SK-N-SH treated with all-trans-retinoic acid at 6 μM for 48 hours (cell line): ENCODE measurements around the gene PPP1R1A.

Experiments
- ATAC-seq: fragments of 200-7000 bp; cut with Tn5 transposase; 3 replicates; pipeline ENCODE4 v1.9.1; 2020; ENCODE audit warnings: mild to moderate bottlenecking, moderate library complexity
- ARNTL ChIP-seq: fragments of 450-650 bp; formaldehyde crosslinking; IDR thresholded peaks from 2 replicates; pipeline ENCODE4 v1.5.0; 2020; ENCODE audit warnings: low read depth, mild to moderate bottlenecking, moderate library complexity, borderline replicate concordance
- BACH2 ChIP-seq: fragments of 250-450 bp; sonication (Bioruptor Pico); IDR thresholded peaks from 2 replicates; pipeline ENCODE4 v1.9.0; 2021; ENCODE audit warnings: mild to moderate bottlenecking, borderline replicate concordance
- CREB5 ChIP-seq: fragments of 250-450 bp; sonication (Bioruptor Pico); IDR thresholded peaks from 2 replicates; pipeline ENCODE4 v1.5.1; 2020; ENCODE audit warnings: low read depth, mild to moderate bottlenecking, moderate library complexity
- ESRRG ChIP-seq: fragments of 250-450 bp; sonication (Bioruptor Pico); IDR thresholded peaks from 2 replicates; pipeline ENCODE4 v1.6.1; 2021; ENCODE audit warnings: mild to moderate bottlenecking
- GLIS3 ChIP-seq: fragments of 250-450 bp; sonication (Bioruptor Pico); IDR thresholded peaks from 2 replicates; pipeline ENCODE4 v1.5.0; 2020; ENCODE audit warnings: mild to moderate bottlenecking, moderate library complexity
- ISL1 ChIP-seq: fragments of 250-450 bp; sonication (Bioruptor Pico); IDR thresholded peaks from 2 replicates; pipeline ENCODE4 v2.1.2; 2022; ENCODE audit warnings: mild to moderate bottlenecking, moderate library complexity
- OSR1 ChIP-seq: fragments of 250-450 bp; sonication (Bioruptor Pico); IDR thresholded peaks from 2 replicates; pipeline ENCODE4 v1.8.0; 2022; ENCODE audit warnings: moderate library complexity, mild to moderate bottlenecking, inconsistent platforms
- PATZ1 ChIP-seq: fragments of 250-450 bp; sonication (Bioruptor Pico); IDR thresholded peaks from 2 replicates; pipeline ENCODE4 v1.8.0; 2020; ENCODE audit warnings: mild to moderate bottlenecking, moderate library complexity, borderline replicate concordance
- POU6F1 ChIP-seq: fragments of 250-450 bp; sonication (Bioruptor Pico); IDR thresholded peaks from 2 replicates; pipeline ENCODE4 v1.8.0; 2021; ENCODE audit warnings: low read depth, mild to moderate bottlenecking, moderate library complexity, borderline replicate concordance
- RARB ChIP-seq: fragments of 250-450 bp; sonication (Bioruptor Pico); IDR thresholded peaks from 2 replicates; pipeline ENCODE4 v1.8.0; 2021; ENCODE audit warnings: mild to moderate bottlenecking, moderate library complexity
- SNAI2 ChIP-seq: fragments of 250-450 bp; sonication (Bioruptor Pico); IDR thresholded peaks from 2 replicates; pipeline ENCODE4 v1.5.0; 2020; ENCODE audit warnings: mild to moderate bottlenecking, moderate library complexity
- TCF4 ChIP-seq: fragments of 250-450 bp; sonication (Bioruptor Pico); IDR thresholded peaks from 2 replicates; pipeline ENCODE4 v1.8.0; 2021; ENCODE audit warnings: mild to moderate bottlenecking, moderate library complexity, borderline replicate concordance
- TSHZ2 ChIP-seq: fragments of 250-450 bp; sonication (Bioruptor Pico); IDR thresholded peaks from 2 replicates; pipeline ENCODE4 v1.5.0; 2020; ENCODE audit warnings: mild to moderate bottlenecking, moderate library complexity
- ZC3H10 ChIP-seq: fragments of 250-450 bp; sonication (Bioruptor Pico); IDR thresholded peaks from 2 replicates; pipeline ENCODE4 v1.5.1; 2021; ENCODE audit warnings: mild to moderate bottlenecking, moderate library complexity
- ZFP3 ChIP-seq: fragments of 250-450 bp; sonication (Bioruptor Pico); IDR thresholded peaks from 2 replicates; pipeline ENCODE4 v1.5.0; 2020; ENCODE audit warnings: mild to moderate bottlenecking, moderate library complexity
- ZFP30 ChIP-seq: fragments of 450-650 bp; formaldehyde crosslinking; IDR thresholded peaks from 2 replicates; pipeline ENCODE4 v1.5.0; 2022; ENCODE audit warnings: mild to moderate bottlenecking, moderate library complexity
- ZNF565 ChIP-seq: fragments of 450-650 bp; formaldehyde crosslinking; conservative IDR thresholded peaks from 2 replicates; pipeline ENCODE4 v1.5.0; 2020; ENCODE audit warnings: low read depth, mild to moderate bottlenecking, moderate library complexity
- ZNF70 ChIP-seq: fragments of 450-650 bp; formaldehyde crosslinking; IDR thresholded peaks from 2 replicates; pipeline ENCODE4 v1.5.0; 2020; ENCODE audit warnings: mild to moderate bottlenecking, moderate library complexity
- ZNF8 ChIP-seq: fragments of 450-650 bp; formaldehyde crosslinking; IDR thresholded peaks from 2 replicates; pipeline ENCODE4 v1.5.0; 2020; ENCODE audit warnings: mild to moderate bottlenecking, moderate library complexity

Gene PPP1R1A

GRCh38 chr12:54549774-54550451 is 38.5 kb downstream of the PPP1R1A start (continued):
- no peak for TF ChIP-seq POU6F1 (CRISPR knock-in tag)
- no peak for TF ChIP-seq ZFP3 (CRISPR knock-in tag)

GRCh38 chr12:54546511-54546910 is 41.9 kb downstream of the PPP1R1A start:
- TF ChIP-seq TSHZ2 (CRISPR knock-in tag) (no peak), PATZ1 (CRISPR knock-in tag) (no peak), CREB5 (CRISPR knock-in tag) (no peak), ARNTL (no peak), ZNF70 (CRISPR knock-in tag) (no peak), ZFP30 (CRISPR knock-in tag) (no peak), ZNF8 (CRISPR knock-in tag) (no peak)
- ATAC-seq, result no peak

GRCh38 chr12:54544743-54545142 is 43.7 kb downstream of the PPP1R1A start:
- no peak for TF ChIP-seq SNAI2 (CRISPR knock-in tag)
- no peak for TF ChIP-seq OSR1 (CRISPR knock-in tag)
- TF ChIP-seq ZC3H10, result no peak
- no peak for TF ChIP-seq ZFP30 (CRISPR knock-in tag)
- no peak for TF ChIP-seq ZNF565 (CRISPR knock-in tag)
- no peak for TF ChIP-seq ARNTL
- ATAC-seq, result no peak

GRCh38 chr12:54543526-54543925 is 44.9 kb downstream of the PPP1R1A start:
- no peak for ATAC-seq
- TF ChIP-seq ZNF565 (CRISPR knock-in tag) (no peak), GLIS3 (CRISPR knock-in tag) (no peak), SNAI2 (CRISPR knock-in tag) (no peak), ZFP30 (CRISPR knock-in tag) (no peak)

GRCh38 chr12:54541751-54542290 is 46.6 kb downstream of the PPP1R1A start:
- no peak for ATAC-seq
- no peak for TF ChIP-seq TSHZ2 (CRISPR knock-in tag)
- no peak for TF ChIP-seq POU6F1 (CRISPR knock-in tag)
- no peak for TF ChIP-seq ARNTL
- no peak for TF ChIP-seq BACH2 (CRISPR knock-in tag)
- TF ChIP-seq ESRRG, result no peak
- no peak for TF ChIP-seq ISL1 (CRISPR knock-in tag)
- no peak for TF ChIP-seq ZNF8 (CRISPR knock-in tag)
- no peak for TF ChIP-seq ZC3H10
- TF ChIP-seq ZNF70 (CRISPR knock-in tag), result no peak
- TF ChIP-seq ZNF565 (CRISPR knock-in tag), result no peak
- TF ChIP-seq TCF4 (CRISPR knock-in tag), result no peak
- no peak for TF ChIP-seq RARB
- no peak for TF ChIP-seq ZFP30 (CRISPR knock-in tag)
- TF ChIP-seq OSR1 (CRISPR knock-in tag), result no peak
